ENCODE measurements around the gene TIMP3.
A peak's percentile ranks its signal among the peaks of the same experiment; 100 is the strongest.

Gene TIMP3

GRCh38 chr22:32829451-32829851, 27.9 kb downstream of the TIMP3 start:
- DNase-seq (ENCODE audit: low spot score) = peak; percentile 66

- DNase-seq (ENCODE audit: low spot score) = no peak
Measured at GRCh38 chr22:32830473-32830872, 29.0 kb downstream of the TIMP3 start.

GRCh38 chr22:32830957-32831356, 29.5 kb downstream of the TIMP3 start:
- DNase-seq (ENCODE audit: low spot score) = no peak

GRCh38 chr22:32831584-32831983, 30.1 kb downstream of the TIMP3 start:
- DNase-seq (ENCODE audit: low spot score) = no peak

- no peak for DNase-seq (ENCODE audit: low spot score)
Measured at GRCh38 chr22:32832174-32832573, 30.7 kb downstream of the TIMP3 start.

GRCh38 chr22:32836280-32837123, 35.0 kb downstream of the TIMP3 start:
- no peak for DNase-seq (ENCODE audit: low spot score)

GRCh38 chr22:32837142-32837541, 35.6 kb downstream of the TIMP3 start:
- DNase-seq (ENCODE audit: low spot score) = no peak

- DNase-seq (ENCODE audit: low spot score) = no peak
Measured at GRCh38 chr22:32837803-32838202, 36.3 kb downstream of the TIMP3 start.

GRCh38 chr22:32839831-32840584, 38.5 kb downstream of the TIMP3 start:
- no peak for DNase-seq (ENCODE audit: low spot score)

GRCh38 chr22:32841175-32841574, 39.7 kb downstream of the TIMP3 start:
- no peak for DNase-seq (ENCODE audit: low spot score)

- no peak for DNase-seq (ENCODE audit: low spot score)
Measured at GRCh38 chr22:32842486-32842885, 41.0 kb downstream of the TIMP3 start.

GRCh38 chr22:32843300-32843699, 41.8 kb downstream of the TIMP3 start:
- DNase-seq (ENCODE audit: low spot score) = no peak

- DNase-seq (ENCODE audit: low spot score) = no peak
Measured at GRCh38 chr22:32844251-32844650, 42.7 kb downstream of the TIMP3 start.

- DNase-seq (ENCODE audit: low spot score) = no peak
Measured at GRCh38 chr22:32846780-32847491, 45.4 kb downstream of the TIMP3 start.

GRCh38 chr22:32848226-32848625, 46.7 kb downstream of the TIMP3 start:
- no peak for DNase-seq (ENCODE audit: low spot score)

- DNase-seq (ENCODE audit: low spot score) = no peak
Measured at GRCh38 chr22:32849501-32849900, 48.0 kb downstream of the TIMP3 start.

GRCh38 chr22:32850157-32850556, 48.7 kb downstream of the TIMP3 start:
- no peak for DNase-seq (ENCODE audit: low spot score)

GRCh38 chr22:32850591-32851517, 49.3 kb downstream of the TIMP3 start:
- DNase-seq (ENCODE audit: low spot score) = peak; percentile 76

- no peak for DNase-seq (ENCODE audit: low spot score)
Measured at GRCh38 chr22:32852395-32853251, 51.1 kb downstream of the TIMP3 start.

GRCh38 chr22:32853662-32854061, 52.2 kb downstream of the TIMP3 start:
- DNase-seq (ENCODE audit: low spot score) = no peak

Measured in globus pallidus (tissue), 1 donor.